HepG2 (cell line): Measurements from ENCODE around the gene ICE2. TPM values are rescaled to one million over a fixed set of nuclear protein-coding genes. Genes with fewer than 3 reads are reported as not detected.

Experiments
- DR1 ChIP-seq: sonication (generic); formaldehyde crosslinking; IDR thresholded peaks from 2 replicates; pipeline ENCODE4 v1.8.0; 2021; ENCODE audit warnings: mild to moderate bottlenecking, missing genetic modification reagents, inconsistent platforms
- FOXA1 ChIP-seq, 2 experiments: fragments of 450-650 bp in 1 of 2; sonication (generic) in 1 of 2; formaldehyde crosslinking in 1 of 2; IDR thresholded peaks; 2 replicates each; pipeline versions ENCODE4 v1.4.0 to v1.6.1; 2016 to 2020; ENCODE audit warnings: missing genetic modification reagents in 1 of 2
- HNF1A ChIP-seq, 2 experiments: sonication (generic) in 1 of 2; formaldehyde crosslinking in 1 of 2; IDR thresholded peaks; 2 replicates each; pipeline versions ENCODE4 v1.4.0 to v1.6.1; 2016 to 2020; ENCODE audit warnings: borderline replicate concordance in 1 of 2, low read depth in 1 of 2, mild to moderate bottlenecking in 1 of 2, missing genetic modification reagents in 1 of 2
- PHF8 ChIP-seq: sonication (generic); formaldehyde crosslinking; IDR thresholded peaks from 2 replicates; pipeline ENCODE4 v1.5.0; 2020; ENCODE audit warnings: missing genetic modification reagents
- REST ChIP-seq, 2 experiments: IDR thresholded peaks; 2 replicates each; pipeline ENCODE4 v1.6.1; 2011 to 2012; ENCODE audit warnings: low read length in 2 of 2, borderline replicate concordance in 1 of 2, low read depth in 1 of 2, mild to moderate bottlenecking in 1 of 2, moderate library complexity in 1 of 2
- ZBTB21 ChIP-seq: sonication (generic); formaldehyde crosslinking; IDR thresholded peaks from 2 replicates; pipeline ENCODE4 v1.4.0; 2020; ENCODE audit warnings: missing genetic modification reagents
- ZNF746 ChIP-seq: sonication (generic); formaldehyde crosslinking; IDR thresholded peaks from 2 replicates; pipeline ENCODE4 v1.8.0; 2022; ENCODE audit warnings: mild to moderate bottlenecking, missing genetic modification reagents
- ZNF768 ChIP-seq: sonication (generic); formaldehyde crosslinking; IDR thresholded peaks from 2 replicates; pipeline ENCODE4 v1.4.0; 2020; ENCODE audit warnings: missing genetic modification reagents
- ZNF775 ChIP-seq: sonication (generic); formaldehyde crosslinking; IDR thresholded peaks from 2 replicates; pipeline ENCODE4 v1.4.0; 2020; ENCODE audit warnings: missing genetic modification reagents, mild to moderate bottlenecking, moderate library complexity, borderline replicate concordance
- ZSCAN21 ChIP-seq: sonication (generic); formaldehyde crosslinking; IDR thresholded peaks from 2 replicates; pipeline ENCODE4 v1.8.0; 2022; ENCODE audit warnings: mild to moderate bottlenecking, missing genetic modification reagents, moderate library complexity, borderline replicate concordance
- polyA plus RNA-seq, 8 experiments: library from polyadenylated mRNA; depleted of rRNA in 3 of 8; stranded (reverse) in 7 of 8; unstranded in 1 of 8; fragments of >200 nt; fragmentation: Illumina TruSeq in 4 of 8; extraction: Trizol in 4 of 8; gene quantifications; 2 replicates each; pipeline versions ENCODE4 v1.2.1 to v1.2.3, GENCODE V29; 2011 to 2016; ENCODE audit warnings: low read depth in 4 of 8, missing spikeins in 1 of 8, mixed read lengths in 1 of 8; ENCODE audit not compliant: insufficient read depth in 1 of 8
- total RNA-seq, 5 experiments: library from RNA; depleted of rRNA; stranded (reverse); fragments of >200 nt; fragmentation: Illumina TruSeq; extraction: Trizol; gene quantifications; 2 replicates each; pipeline ENCODE4 v1.2.3, GENCODE V29; 2016; ENCODE audit warnings: low read depth in 1 of 5
- TF ChIP-seq, protein P1 (sequence below): sonication (generic); formaldehyde crosslinking; IDR thresholded peaks from 2 replicates; pipeline ENCODE4 v1.4.0; 2020; ENCODE audit warnings: missing genetic modification reagents
- TF ChIP-seq, protein P2 (sequence below): sonication (generic); formaldehyde crosslinking; IDR thresholded peaks from 2 replicates; pipeline ENCODE4 v1.4.0; 2020; ENCODE audit warnings: mild to moderate bottlenecking, missing genetic modification reagents

Gene ICE2
- total and polyA plus RNA-seq, 2 of the 13 experiments (the other 11 are each of a cell fraction or from before 2014, with no cell fraction given): 24.8 to 26.4 TPM

- TF ChIP-seq ZSCAN21: peak; percentile 79; the same call in 1 of the 2 replicates
- TF ChIP-seq ZBTB21 (CRISPR knock-in tag): 0 out of 2 replicates have a peak, but pooled peaks have one; percentile 22
- TF ChIP-seq ZNF746 (CRISPR knock-in tag): no peak
- TF ChIP-seq, protein P1, sequence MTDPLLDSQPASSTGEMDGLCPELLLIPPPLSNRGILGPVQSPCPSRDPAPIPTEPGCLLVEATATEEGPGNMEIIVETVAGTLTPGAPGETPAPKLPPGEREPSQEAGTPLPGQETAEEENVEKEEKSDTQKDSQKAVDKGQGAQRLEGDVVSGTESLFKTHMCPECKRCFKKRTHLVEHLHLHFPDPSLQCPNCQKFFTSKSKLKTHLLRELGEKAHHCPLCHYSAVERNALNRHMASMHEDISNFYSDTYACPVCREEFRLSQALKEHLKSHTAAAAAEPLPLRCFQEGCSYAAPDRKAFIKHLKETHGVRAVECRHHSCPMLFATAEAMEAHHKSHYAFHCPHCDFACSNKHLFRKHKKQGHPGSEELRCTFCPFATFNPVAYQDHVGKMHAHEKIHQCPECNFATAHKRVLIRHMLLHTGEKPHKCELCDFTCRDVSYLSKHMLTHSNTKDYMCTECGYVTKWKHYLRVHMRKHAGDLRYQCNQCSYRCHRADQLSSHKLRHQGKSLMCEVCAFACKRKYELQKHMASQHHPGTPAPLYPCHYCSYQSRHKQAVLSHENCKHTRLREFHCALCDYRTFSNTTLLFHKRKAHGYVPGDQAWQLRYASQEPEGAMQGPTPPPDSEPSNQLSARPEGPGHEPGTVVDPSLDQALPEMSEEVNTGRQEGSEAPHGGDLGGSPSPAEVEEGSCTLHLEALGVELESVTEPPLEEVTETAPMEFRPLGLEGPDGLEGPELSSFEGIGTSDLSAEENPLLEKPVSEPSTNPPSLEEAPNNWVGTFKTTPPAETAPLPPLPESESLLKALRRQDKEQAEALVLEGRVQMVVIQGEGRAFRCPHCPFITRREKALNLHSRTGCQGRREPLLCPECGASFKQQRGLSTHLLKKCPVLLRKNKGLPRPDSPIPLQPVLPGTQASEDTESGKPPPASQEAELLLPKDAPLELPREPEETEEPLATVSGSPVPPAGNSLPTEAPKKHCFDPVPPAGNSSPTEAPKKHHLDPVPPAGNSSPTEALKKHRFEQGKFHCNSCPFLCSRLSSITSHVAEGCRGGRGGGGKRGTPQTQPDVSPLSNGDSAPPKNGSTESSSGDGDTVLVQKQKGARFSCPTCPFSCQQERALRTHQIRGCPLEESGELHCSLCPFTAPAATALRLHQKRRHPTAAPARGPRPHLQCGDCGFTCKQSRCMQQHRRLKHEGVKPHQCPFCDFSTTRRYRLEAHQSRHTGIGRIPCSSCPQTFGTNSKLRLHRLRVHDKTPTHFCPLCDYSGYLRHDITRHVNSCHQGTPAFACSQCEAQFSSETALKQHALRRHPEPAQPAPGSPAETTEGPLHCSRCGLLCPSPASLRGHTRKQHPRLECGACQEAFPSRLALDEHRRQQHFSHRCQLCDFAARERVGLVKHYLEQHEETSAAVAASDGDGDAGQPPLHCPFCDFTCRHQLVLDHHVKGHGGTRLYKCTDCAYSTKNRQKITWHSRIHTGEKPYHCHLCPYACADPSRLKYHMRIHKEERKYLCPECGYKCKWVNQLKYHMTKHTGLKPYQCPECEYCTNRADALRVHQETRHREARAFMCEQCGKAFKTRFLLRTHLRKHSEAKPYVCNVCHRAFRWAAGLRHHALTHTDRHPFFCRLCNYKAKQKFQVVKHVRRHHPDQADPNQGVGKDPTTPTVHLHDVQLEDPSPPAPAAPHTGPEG: no peak
- no peak for TF ChIP-seq REST (IDR thresholded peaks at IDR 0.05; ENCODE audit: borderline replicate concordance in 1 of 2, low read depth in 1 of 2, low read length in 2 of 2)
- TF ChIP-seq HNF1A (IDR thresholded peaks at IDR 0.05; ENCODE audit: low read depth): 0 out of 2 replicates have a peak, but pooled peaks have one; percentile 43
- TF ChIP-seq HNF1A (CRISPR knock-in tag; IDR thresholded peaks at IDR 0.05; ENCODE audit: borderline replicate concordance): peak; percentile 77; the same call in 1 of the 2 replicates
- TF ChIP-seq FOXA1 (IDR thresholded peaks at IDR 0.05): no peak
- TF ChIP-seq FOXA1 (CRISPR knock-in tag; IDR thresholded peaks at IDR 0.05): peak; percentile 80
- TF ChIP-seq PHF8 (CRISPR knock-in tag): no peak
- no peak for TF ChIP-seq ZNF775 (CRISPR knock-in tag)
- TF ChIP-seq, protein P2, sequence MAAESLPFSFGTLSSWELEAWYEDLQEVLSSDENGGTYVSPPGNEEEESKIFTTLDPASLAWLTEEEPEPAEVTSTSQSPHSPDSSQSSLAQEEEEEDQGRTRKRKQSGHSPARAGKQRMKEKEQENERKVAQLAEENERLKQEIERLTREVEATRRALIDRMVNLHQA (CRISPR knock-in tag): no peak
- no peak for TF ChIP-seq DR1 (CRISPR knock-in tag)
- TF ChIP-seq ZNF768 (CRISPR knock-in tag): no peak
Observed at GRCh38 chr15:60379525-60380274, 99.2 kb downstream of the ICE2 start (continued).
